GM18517 (cell line): ENCODE measurements around the gene IL4.
"Not testable (repeated sequence)": the region's sequence is repeated elsewhere in the genome, so short reads cannot be mapped to it uniquely, and the experiment has no call there.

ENCODE experiments used
- ATAC-seq: cut with Tn5 transposase; IDR thresholded peaks from one replicate; pipeline ENCODE4 v1.9.1; 2021; ENCODE audit warnings: mild to moderate bottlenecking, moderate library complexity; ENCODE audit not compliant: unreplicated experiment

The IL4 gene

DNA sequence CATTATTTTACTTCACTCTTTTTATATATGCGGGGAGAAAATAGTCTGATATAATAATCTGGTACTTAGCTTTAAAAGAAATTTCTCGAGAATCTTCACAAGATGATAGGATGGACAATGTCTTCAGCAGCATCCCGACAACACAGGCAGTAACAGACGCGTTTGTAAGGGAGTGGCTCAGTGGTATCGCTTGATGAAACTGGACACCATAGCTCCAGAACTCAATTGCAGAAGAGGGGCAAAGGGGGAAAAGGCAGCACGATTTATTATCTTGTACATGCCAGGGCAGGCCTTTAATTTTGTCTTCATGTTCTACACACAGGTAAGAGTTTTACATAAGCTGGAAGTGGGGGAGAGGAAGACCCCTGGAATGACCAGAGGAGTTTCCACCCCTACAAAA lies 15.7 kb downstream of the IL4 start:
- ATAC-seq: no peak

DNA sequence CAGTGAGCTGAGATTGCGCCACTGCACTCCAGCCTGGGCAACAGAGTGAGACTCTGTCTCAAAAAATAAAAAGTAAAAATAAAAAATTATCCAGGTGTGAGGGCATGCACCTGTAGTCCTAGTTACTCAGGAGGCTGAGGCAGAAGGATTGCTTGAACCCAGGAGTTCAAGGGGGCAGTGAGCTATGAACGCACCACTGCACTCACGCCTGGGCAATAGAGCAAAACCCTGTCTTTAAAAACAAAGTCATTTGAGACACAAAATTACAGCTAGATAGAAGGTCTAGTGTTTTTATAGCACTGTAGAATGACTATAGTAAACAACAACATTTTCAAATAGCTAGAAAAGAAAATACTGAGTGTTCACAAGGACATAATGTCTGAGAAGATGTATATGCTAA lies 16.4 kb downstream of the IL4 start:
- ATAC-seq: no peak

DNA sequence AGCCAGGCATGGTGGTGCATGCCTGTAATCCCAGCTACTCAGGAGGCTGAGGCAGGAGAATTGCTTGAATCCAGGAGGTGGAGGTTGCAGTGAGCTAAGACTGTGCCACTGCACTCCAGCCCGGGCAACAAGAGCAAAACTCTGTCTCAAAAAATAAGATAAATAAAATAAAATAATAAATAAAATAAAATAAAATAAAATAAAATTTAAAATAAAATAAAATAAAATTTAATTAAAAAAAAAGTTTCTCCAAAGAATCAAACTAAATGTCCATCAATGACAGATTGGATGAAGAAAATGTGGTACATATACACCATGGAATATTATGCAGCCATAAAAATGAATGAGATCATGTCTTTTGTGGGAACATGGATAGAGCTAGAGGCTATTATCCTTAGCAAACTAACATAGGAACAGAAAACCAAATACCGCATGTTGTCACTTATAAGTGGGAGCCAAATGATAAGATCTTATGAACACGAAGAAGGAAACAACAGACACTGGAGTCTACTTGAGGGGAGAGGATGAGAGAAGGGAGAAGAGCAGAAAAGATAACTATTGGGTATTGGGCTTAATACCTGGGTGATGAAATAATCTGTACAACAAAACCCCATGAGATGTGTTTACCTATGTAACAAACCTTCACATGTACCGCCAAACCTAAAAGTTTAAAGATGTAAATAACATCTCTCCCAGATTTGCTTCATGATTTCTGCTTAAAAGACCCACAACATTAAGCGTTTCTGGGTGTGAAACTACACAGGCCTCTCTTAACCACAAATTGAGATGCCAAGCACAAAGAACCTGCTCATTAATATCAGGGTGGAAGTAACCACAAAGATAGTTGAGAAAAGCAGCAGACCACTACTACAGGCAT lies 18.2 kb downstream of the IL4 start:
- not testable (repeated sequence) for ATAC-seq

DNA sequence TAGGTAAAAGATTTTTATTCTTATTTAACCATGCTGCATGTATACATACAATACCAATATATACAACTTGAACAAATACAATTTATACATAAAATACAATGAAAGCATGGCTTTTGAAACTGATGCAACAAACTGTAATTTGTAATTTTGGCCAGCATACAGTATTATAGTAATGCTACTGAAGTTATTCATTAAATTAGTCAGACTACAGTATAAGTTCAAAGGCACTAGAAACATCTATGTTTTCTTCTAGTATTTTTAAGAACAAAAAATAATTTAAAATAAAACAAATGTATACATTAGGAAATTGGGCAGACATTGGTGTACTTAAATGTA lies 18.8 kb downstream of the IL4 start:
- no peak for ATAC-seq

DNA sequence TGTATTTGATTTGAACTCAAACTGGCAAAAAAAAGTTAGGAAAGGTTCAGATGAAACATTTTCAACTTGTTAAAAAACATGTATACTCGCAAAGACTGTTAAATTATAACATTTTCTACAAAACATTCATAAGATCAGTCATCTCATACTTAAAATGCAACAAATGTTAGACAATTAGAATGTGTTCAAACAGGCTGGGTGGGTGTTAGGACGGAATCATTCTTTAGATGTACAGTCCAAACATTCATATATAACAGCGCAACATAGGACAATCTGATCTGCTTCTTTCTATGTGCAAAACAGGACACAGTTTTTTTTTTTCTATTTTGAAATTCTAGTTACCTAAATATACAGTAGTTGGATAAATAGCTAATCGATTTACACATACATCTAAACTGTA lies 22.2 kb downstream of the IL4 start:
- ATAC-seq: no peak

DNA sequence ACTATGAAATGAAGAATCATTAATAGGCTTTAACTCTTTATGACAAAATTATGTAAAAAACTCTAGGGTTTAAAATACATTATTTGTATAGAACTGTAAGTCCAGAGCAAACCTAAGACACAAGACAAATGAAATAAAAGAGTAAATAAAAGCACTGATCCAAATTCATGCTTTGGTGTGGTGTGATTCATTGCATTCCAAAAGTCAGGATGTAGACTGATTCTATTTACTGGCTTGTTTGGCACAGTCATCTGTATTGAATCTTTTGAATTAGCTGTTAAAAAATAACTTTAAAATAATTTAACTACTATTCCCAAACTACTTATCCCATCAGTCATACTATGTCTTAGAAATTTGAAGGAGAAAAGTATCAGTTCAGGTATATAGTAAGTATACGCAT lies 31.1 kb downstream of the IL4 start:
- ATAC-seq: no peak

DNA sequence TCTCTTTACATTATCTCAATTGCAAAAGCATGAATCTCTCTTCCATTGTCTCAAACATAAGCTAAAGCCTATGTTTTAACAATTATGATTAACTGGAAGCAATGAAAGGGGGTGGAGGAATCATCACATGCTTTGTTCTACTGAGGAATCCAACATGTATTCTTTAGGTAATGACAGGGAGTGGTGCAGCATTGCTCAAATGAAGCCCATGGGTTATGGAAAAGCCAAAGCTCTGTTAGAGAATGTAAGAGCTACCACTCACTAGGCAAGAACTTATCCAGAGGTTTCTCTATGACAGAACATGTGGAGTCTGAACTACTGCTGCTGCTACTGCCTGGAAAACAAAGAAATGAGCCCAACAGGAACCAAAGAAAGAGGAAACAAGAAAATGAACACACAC lies 34.9 kb downstream of the IL4 start:
- no peak for ATAC-seq

DNA sequence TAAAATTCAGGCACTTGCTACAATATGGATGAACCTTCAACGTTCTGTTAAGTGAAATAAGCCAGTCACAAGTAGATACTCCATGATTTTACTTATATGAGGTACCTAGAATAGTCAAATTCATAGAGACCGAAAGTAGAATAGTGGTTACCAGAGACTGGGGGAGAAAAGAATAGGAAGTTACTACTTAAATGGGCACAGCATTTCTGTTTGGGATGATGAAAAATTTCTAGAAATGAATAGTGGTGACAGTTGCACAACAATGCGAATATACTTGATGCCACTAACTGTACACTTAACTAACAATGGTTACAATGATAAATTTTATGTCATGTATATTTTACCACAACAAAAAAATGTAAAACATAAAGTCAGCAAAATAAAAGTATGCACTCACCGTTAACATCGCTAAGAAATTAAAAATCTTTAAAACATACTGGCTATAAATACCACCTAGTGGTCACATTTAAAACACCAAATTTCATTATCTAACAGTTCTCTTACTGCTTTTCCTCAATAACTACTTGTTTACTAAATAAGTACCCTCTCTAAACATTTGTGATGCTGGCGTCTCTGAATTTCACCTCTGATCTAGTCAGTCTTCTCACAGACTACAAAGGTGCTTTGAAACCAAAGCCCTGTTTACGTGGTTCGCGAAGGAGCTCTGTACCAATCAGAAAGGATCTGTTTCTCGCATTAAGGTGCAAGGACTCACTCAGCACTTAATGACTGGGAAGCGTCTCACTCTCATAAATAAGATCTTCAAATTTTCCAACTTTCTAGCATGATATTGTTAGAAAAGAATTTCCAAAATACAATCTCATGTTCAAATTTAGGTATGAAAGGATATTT lies 40.9 kb downstream of the IL4 start:
- no peak for ATAC-seq

DNA sequence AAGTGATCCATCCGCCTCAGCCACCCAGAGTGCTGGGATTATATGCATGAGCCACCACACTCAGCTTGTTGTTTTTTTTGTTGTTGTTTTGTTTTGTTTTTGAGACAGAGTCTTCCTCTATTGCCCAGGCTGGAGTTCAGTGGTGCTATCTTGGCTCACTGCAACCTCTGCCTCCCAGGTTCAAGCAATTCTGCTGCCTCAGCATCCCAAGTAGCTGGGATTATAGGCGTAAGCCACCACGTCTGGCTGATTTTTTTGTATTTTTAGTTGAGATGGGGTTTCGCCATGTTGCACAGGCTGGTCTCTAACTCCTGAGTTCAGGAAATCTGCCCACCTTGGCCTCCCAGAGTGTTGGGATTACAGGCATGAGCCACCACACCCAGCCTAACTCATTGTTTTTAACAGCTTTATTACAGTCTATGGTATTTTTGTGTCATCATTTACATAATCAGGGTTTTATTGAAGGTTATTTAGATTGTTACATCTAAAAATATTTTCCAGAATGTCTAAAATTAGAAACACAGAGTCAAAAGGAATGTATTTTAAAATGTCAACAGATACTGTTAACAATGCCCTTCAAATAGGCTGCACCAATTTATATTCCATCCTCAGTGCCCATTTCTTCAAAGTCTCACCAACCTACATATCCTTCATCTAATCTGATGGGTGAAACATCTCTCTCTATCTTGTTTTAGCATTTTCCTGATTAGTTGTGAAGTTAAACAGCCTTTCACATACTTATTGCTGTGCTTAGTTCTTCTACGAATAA lies 44.9 kb downstream of the IL4 start:
- ATAC-seq: no peak

DNA sequence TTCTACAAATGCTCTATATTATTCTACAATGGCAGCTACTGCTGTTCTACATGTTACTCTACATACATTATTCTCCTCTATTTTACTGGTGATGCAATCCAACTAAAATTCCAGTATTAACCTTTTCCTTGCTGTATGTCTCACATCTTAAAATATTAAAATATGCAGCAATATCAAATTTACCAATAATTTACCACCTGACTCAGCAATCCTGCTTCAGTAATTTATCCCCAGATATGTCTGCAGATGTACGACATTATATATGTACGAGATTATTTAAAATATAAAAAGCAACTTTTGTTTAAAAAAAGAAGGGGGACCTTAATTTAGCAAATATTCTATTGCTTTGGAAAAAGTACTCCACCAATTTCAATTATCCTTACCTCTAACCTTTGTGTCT lies 52.0 kb downstream of the IL4 start:
- no peak for ATAC-seq

DNA sequence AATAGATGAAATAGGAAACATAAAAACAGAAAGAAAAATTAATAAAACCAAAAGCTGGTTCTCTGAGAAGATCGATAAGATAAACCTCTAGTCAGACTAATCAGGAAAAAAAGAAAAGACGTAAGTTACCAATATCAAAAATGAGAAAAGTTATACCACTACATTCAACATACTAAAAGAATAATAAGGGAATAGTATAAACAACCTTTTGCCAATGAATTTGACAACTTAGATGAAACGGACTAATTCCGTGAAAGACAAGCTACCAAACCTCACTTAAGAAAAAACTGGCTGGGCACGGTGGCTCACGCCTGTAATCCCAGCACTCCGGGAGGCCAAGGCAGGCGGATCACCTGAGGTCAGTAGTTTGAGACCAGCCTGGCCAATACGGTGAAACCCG lies 56.1 kb downstream of the IL4 start:
- no peak for ATAC-seq
